Thymus (tissue), 11 donors: ENCODE measurements around the gene ASTN2. TPM values are rescaled to one million over a fixed set of nuclear protein-coding genes. Genes with fewer than 3 reads are reported as not detected.

Source experiments
- DNase-seq, 9 donors: peaks; one replicate each; pipeline ENCODE4 v3.0.0-alpha.2; 2013; ENCODE audit warnings: low spot score in 9 of 9, low read depth in 6 of 9, missing footprints in 1 of 9
- H3K27ac ChIP-seq, 2 donors: one replicate each; pipeline ENCODE4 v1.5.1; 2013; ENCODE audit warnings: control low read depth in 1 of 2, low read depth in 1 of 2, low read length in 1 of 2, mild to moderate bottlenecking in 1 of 2, moderate library complexity in 1 of 2
- H3K27me3 ChIP-seq, 2 donors: one replicate each; pipeline ENCODE4 v1.5.1; 2013; ENCODE audit warnings: low read length in 1 of 2; ENCODE audit not compliant: control insufficient read depth in 2 of 2, insufficient read depth in 1 of 2
- H3K36me3 ChIP-seq, 2 donors: one replicate each; pipeline ENCODE4 v1.5.1; 2013; ENCODE audit warnings: low read length in 1 of 2, mild to moderate bottlenecking in 1 of 2, moderate library complexity in 1 of 2; ENCODE audit not compliant: control insufficient read depth in 2 of 2, insufficient read depth in 2 of 2
- H3K4me1 ChIP-seq, 2 donors: one replicate each; pipeline ENCODE4 v1.5.1; 2013; ENCODE audit warnings: low read length in 2 of 2; ENCODE audit not compliant: control insufficient read depth in 2 of 2, insufficient read depth in 2 of 2
- H3K4me3 ChIP-seq, 2 donors: one replicate each; pipeline ENCODE4 v1.5.1; 2013; ENCODE audit warnings: low read length in 2 of 2, control low read depth in 1 of 2, mild to moderate bottlenecking in 1 of 2
- H3K9me3 ChIP-seq, 2 donors: one replicate each; pipeline ENCODE4 v1.5.1; 2013; ENCODE audit warnings: low read length in 1 of 2, mild to moderate bottlenecking in 1 of 2; ENCODE audit not compliant: control insufficient read depth in 2 of 2, insufficient read depth in 1 of 2
- WGBS: extraction: QIAGEN DNeasy Blood & Tissue Kit; methylation state at CpG from one replicate; pipeline ENCODE4 v1.1.7; 2013; 5-methylcytosine and 5-hydroxymethylcytosine counted together
- polyA plus RNA-seq: library from polyadenylated mRNA; stranded (reverse); fragments of 200-250 nt; gene quantifications from one replicate; pipeline ENCODE4 v1.2.3, GENCODE V29; 2013
- total RNA-seq: library from RNA; stranded (reverse); fragments of 120-200 nt; gene quantifications from one replicate; pipeline ENCODE4 v1.2.4, GENCODE V29; 2013
- donor health status: healthy.

The ASTN2 gene
- total and polyA plus RNA-seq, 2 donors: 5.8 to 5.9 TPM

DNA sequence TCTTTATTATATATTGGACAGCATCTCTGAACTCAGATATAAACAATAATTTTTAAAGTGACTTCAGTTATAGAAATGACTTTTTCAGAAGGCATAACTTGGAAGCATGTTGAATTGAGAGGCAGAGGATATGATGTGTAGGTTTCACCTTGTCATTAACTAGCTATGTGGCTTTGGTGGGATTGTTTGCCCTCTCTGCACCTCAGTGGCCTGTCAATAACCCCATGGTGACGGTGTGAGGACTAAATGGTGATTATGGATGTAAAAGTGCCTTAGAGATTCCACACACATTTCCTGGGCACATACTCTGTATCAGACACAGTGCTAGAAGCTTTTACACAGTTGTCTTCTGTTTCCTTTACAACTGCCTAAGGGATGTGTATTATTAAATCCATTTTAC is 962.6 kb downstream of the ASTN2 start:
- no peaks in the 10 kb centered on the region for H3K9me3 ChIP-seq
- no peaks in the 10 kb centered on the region for H3K27me3 ChIP-seq
- H3K4me3 ChIP-seq: no peak overlapping the region
- DNase-seq: no peak
- H3K4me1 ChIP-seq: no peaks in the 10 kb centered on the region
- H3K36me3 ChIP-seq: no peaks in the 10 kb centered on the region
- whole genome bisulfite sequencing: 88% methylated on average over 1 of the region's 1 CpG
- no peak overlapping the region for H3K27ac ChIP-seq

- DNase-seq: no peak
- WGBS: 83% methylated on average over 2 of the region's 2 CpGs
- no peaks in the 10 kb centered on the region for H3K36me3 ChIP-seq
- H3K9me3 ChIP-seq: no peaks in the 10 kb centered on the region
- no peak overlapping the region for H3K4me3 ChIP-seq
- H3K27ac ChIP-seq: no peak overlapping the region
- no peaks in the 10 kb centered on the region for H3K4me1 ChIP-seq
- H3K27me3 ChIP-seq: no peaks in the 10 kb centered on the region
Measured at GRCh38 chr9:116451500-116452115, 963.2 kb downstream of the ASTN2 start.

- no peak for DNase-seq
- Histone ChIP-seq H3K27ac (no peak overlapping the region), H3K36me3 (no peaks in the 10 kb centered on the region), H3K9me3 (no peaks in the 10 kb centered on the region), H3K4me3 (no peak overlapping the region), H3K4me1 (no peaks in the 10 kb centered on the region), H3K27me3 (no peaks in the 10 kb centered on the region)
- 76% methylated on average over 3 of the region's 3 CpGs for WGBS
Measured at GRCh38 chr9:116450378-116451139, 964.3 kb downstream of the ASTN2 start.

DNA sequence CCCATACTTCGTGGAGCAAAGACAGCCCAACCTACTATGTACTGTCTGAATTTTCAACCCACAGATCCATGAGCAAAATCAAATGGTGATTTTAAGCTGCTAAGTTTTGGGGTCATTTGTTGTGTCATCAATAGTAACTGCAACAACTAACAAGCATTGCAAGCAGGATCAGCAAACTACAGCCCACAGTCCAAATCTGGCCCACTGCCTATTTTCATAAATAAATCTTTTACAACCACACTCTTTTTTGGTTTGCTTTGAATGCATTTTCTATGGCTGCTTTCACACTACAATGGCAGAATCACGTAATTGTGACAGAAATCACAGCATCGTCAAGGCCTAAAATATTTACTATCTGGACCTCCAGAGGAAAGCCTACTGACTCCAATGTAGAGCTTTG is 964.9 kb downstream of the ASTN2 start:
- 93% methylated on average over 3 of the region's 3 CpGs for WGBS
- Histone ChIP-seq H3K27me3 (no peaks in the 10 kb centered on the region), H3K4me3 (no peak overlapping the region), H3K4me1 (no peaks in the 10 kb centered on the region), H3K36me3 (no peaks in the 10 kb centered on the region), H3K27ac (no peak overlapping the region), H3K9me3 (no peaks in the 10 kb centered on the region)
- no peak for DNase-seq

DNA sequence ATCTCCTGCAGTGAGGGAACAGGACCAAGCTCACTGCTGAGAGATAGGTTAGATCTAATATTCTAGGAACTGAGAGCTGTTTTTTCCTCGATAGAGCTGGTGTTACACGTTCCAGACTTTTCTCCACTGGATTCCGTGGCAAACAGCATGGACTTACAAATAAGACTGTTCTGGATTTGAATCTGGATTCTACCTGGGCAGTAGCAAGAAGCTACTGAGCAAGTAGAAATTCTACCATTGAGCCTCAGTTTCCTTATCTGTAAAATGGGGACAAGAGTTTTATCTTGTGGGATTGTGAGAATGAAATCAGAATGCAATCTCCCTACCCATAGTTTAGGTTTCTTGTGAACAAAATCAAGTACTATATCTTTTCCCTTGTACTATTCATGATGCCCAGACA is 966.4 kb downstream of the ASTN2 start:
- 33% methylated on average over 3 of the region's 3 CpGs for WGBS
- Histone ChIP-seq H3K27me3 (no peaks in the 10 kb centered on the region), H3K36me3 (no peaks in the 10 kb centered on the region), H3K4me1 (no peaks in the 10 kb centered on the region), H3K9me3 (no peaks in the 10 kb centered on the region), H3K27ac (no peak overlapping the region), H3K4me3 (no peak overlapping the region)
- DNase-seq: no peak

- H3K36me3 ChIP-seq: no peaks in the 10 kb centered on the region
- 10% methylated on average over 6 of the region's 6 CpGs for WGBS
- H3K4me1 ChIP-seq: no peaks in the 10 kb centered on the region
- H3K4me3 ChIP-seq: no peak overlapping the region
- DNase-seq: no peak
- no peak overlapping the region for H3K27ac ChIP-seq
- H3K9me3 ChIP-seq: no peaks in the 10 kb centered on the region
- no peaks in the 10 kb centered on the region for H3K27me3 ChIP-seq
Measured at GRCh38 chr9:116447934-116448333, 966.9 kb downstream of the ASTN2 start.

- no peaks in the 10 kb centered on the region for H3K36me3 ChIP-seq
- H3K27me3 ChIP-seq: no peaks in the 10 kb centered on the region
- peaks cover 0 to 2% of the 10 kb centered on the region in 2 donors for H3K9me3 ChIP-seq
- no peak overlapping the region for H3K27ac ChIP-seq
- H3K4me1 ChIP-seq: no peaks in the 10 kb centered on the region
- DNase-seq: no peak
- no peak overlapping the region for H3K4me3 ChIP-seq
Measured at GRCh38 chr9:116442528-116442927, 972.3 kb downstream of the ASTN2 start.

DNA sequence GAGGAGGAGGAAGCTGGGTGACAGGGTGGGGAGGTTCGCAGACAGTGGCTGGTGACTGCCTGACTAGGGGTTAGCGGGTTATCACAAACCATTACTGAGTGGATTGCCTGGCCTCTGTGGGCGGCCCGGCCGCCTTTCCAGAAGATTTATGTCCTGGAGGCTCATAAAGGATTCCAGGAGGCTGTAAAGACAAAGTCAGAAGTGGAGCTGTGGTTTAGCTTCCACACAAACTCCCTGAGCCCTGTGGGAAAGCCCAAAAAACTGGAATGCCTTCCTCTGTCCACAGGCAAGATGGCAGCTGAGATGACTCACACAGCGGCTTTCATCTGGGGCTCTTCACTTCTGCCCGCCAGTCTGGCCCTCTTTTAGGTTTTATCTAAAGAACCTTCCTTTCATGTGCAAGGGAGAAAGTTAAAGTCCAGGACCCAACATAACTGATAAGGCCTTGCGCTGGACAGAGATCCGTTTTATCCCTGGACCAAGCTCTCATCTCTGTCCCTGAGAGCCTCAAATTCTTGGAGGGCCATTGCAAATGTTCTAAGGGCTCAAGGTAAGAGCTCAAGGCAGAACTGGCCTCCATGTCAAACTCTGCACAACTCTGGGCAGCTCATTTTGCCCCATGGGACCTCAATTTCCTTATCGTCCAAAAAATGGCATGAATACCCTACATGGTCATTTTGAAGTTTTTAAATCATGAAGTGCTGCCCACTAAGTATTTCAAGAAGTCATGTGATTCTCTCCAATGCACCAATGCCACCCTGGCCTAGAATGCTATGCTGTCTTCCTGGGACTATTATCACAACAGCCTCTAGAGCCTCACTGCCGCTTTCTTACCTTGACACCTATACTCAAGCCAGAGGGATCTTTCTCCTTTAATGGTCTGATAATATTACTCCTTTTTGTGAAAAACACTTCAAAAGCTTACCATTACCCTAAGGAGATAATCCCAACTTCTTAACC is 977.2 kb downstream of the ASTN2 start:
- H3K36me3 ChIP-seq: no peaks in the 10 kb centered on the region
- no peak overlapping the region for H3K4me3 ChIP-seq
- no peaks in the 10 kb centered on the region for H3K4me1 ChIP-seq
- no peak for DNase-seq
- H3K27me3 ChIP-seq: no peaks in the 10 kb centered on the region
- no peak overlapping the region for H3K27ac ChIP-seq
- H3K9me3 ChIP-seq: peaks cover 0 to 7% of the 10 kb centered on the region in 2 donors
- 89% methylated on average over 11 of the region's 11 CpGs for WGBS

- H3K9me3 ChIP-seq: peaks cover 0 to 7% of the 10 kb centered on the region in 2 donors
- WGBS: 98% methylated on average over 1 of the region's 1 CpG
- no peaks in the 10 kb centered on the region for H3K27me3 ChIP-seq
- H3K4me3 ChIP-seq: no peak overlapping the region
- no peaks in the 10 kb centered on the region for H3K4me1 ChIP-seq
- H3K27ac ChIP-seq: no peak overlapping the region
- DNase-seq: no peak
- H3K36me3 ChIP-seq: no peaks in the 10 kb centered on the region
Measured at GRCh38 chr9:116436121-116436520, 978.7 kb downstream of the ASTN2 start.
